Thyroid gland (tissue), 4 donors: ENCODE results near the gene SLC25A20. TPM values are rescaled to one million over a fixed set of nuclear protein-coding genes. Genes with fewer than 3 reads are reported as not detected.

Experiments used
- DNase-seq, 2 donors: peaks; one replicate each; pipeline ENCODE4 v3.0.0-alpha.2; 2019
- H3K27ac ChIP-seq, 3 donors: fragments of 200-600 bp; sonication (generic); 1 replicate in 2 of 3; 2 replicates in 1 of 3; pipeline ENCODE4 v1.5.1; 2016 to 2019; ENCODE audit warnings: mild to moderate bottlenecking in 1 of 3, moderate library complexity in 1 of 3
- H3K27me3 ChIP-seq: fragments of 200-600 bp; sonication (generic); one replicate; pipeline ENCODE4 v1.5.1; 2019
- H3K36me3 ChIP-seq, 2 donors: fragments of 200-600 bp; sonication (generic); one replicate each; pipeline ENCODE4 v1.5.1; 2016 to 2019
- H3K4me1 ChIP-seq, 2 donors: fragments of 200-600 bp; sonication (generic); one replicate each; pipeline ENCODE4 v1.5.1; 2017 to 2019
- H3K4me3 ChIP-seq, 3 donors: fragments of 200-600 bp; sonication (generic); replicated peaks in 1 of 3; 1 replicate in 2 of 3; 2 replicates in 1 of 3; pipeline ENCODE4 v1.5.1; 2016; ENCODE audit warnings: mild to moderate bottlenecking in 1 of 3
- H3K9me3 ChIP-seq: fragments of 200-600 bp; sonication (generic); one replicate; pipeline ENCODE4 v1.5.1; 2017
- POLR2A ChIP-seq, 2 donors: fragments of 450-650 bp; IDR thresholded peaks; one replicate each; pipeline ENCODE4 v1.6.1; 2017; ENCODE audit warnings: antibody characterized with exemption in 2 of 2, mild to moderate bottlenecking in 2 of 2, moderate library complexity in 1 of 2
- WGBS, 2 donors: methylation state at CpG; one replicate each; pipeline ENCODE4 v1.1.5; 2017; 5-methylcytosine and 5-hydroxymethylcytosine counted together
- intact Hi-C: fragments of 100-400 bp; cut with DNase I; formaldehyde crosslinking; loops from one replicate; pipeline ENCODE4 v1.15.1; 2023
- total RNA-seq, 4 donors: library from RNA; depleted of rRNA; stranded (reverse); fragments of >200 nt; gene quantifications; one replicate each; pipeline ENCODE4 v1.2.3, GENCODE V29; 2016
- TF ChIP-seq, protein P1 (sequence below), 6 experiments: fragments of 200-600 bp in 3 of 6; fragments of 450-650 bp in 3 of 6; sonication (generic) in 3 of 6; IDR thresholded peaks; one replicate each; pipeline ENCODE4 v1.5.1; 2016 to 2019; ENCODE audit warnings: antibody characterized with exemption in 6 of 6, mild to moderate bottlenecking in 2 of 6, inconsistent platforms in 1 of 6, moderate library complexity in 1 of 6

The SLC25A20 gene
- total RNA-seq, 4 donors from 2014 or later, result 17.6 to 48.0 (median 33.7) TPM

DNA sequence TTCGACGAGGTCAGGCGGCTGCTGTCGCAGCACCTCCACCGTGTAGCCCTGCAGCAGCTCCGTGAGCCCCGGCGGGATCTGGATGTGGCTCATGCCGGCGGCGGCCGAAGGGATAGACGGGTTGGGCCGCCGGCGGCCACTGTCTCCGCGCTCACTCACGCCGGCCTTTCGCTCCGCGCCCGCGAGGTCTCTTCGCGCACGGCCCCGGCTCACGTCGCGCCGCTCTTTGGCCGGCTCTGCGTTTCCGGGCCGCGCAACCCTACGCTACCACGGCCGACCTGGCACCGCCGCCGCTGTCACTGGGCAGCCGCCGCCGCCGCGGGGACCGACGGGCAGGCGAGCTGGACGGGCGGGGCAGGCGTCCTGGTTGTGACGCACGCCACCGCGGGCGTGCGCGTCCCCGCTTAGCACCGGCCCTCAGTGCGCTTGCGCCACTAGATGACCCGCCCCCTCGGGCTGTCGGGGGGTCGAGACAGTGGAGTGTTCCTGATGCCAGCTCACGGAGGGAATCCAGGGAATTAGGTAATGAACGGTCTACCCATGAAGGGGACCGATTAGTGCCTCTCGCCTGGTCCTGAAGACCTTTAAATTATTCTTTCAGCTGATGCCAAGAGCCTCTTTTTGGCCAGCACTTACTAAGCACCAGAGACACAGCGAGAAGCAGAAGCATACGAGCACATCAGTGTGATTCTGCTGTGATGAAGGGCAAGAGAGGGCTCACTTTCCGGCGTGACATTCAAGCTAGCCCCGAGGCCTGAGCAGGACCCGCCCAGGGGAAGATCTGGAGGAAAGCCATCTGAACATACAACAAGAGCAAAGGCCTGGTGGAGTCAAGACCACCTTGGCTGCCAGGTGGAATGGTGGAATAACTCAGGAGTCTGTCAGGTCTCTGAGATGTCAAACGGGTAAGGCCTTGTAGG is 50.9 kb downstream of the SLC25A20 start, which contains the start of gene PRKAR2A:
Gene PRKAR2A, minus strand, starts transcription at position 371 of the 920 bp plus-strand sequence. Its CDS starts 278 bp downstream, at position 93.
- peak within 1 kb of the TSS; percentile 51 to 94 (median 52) for H3K4me3 ChIP-seq
- H3K27me3 ChIP-seq, result no peaks in the 10 kb centered on the region
- intact Hi-C loops, result no loop called here
- WGBS, 2 donors, result 4 to 17% methylated on average over 9 to 29 of the region's 81 CpGs
- peaks cover 20 to 24% of the 10 kb centered on the region in 2 donors for H3K4me1 ChIP-seq
- peak in 1 of 2 donors; percentile 90 for TF ChIP-seq POLR2A (IDR thresholded peaks at IDR 0.05)
- TF ChIP-seq, protein P1, sequence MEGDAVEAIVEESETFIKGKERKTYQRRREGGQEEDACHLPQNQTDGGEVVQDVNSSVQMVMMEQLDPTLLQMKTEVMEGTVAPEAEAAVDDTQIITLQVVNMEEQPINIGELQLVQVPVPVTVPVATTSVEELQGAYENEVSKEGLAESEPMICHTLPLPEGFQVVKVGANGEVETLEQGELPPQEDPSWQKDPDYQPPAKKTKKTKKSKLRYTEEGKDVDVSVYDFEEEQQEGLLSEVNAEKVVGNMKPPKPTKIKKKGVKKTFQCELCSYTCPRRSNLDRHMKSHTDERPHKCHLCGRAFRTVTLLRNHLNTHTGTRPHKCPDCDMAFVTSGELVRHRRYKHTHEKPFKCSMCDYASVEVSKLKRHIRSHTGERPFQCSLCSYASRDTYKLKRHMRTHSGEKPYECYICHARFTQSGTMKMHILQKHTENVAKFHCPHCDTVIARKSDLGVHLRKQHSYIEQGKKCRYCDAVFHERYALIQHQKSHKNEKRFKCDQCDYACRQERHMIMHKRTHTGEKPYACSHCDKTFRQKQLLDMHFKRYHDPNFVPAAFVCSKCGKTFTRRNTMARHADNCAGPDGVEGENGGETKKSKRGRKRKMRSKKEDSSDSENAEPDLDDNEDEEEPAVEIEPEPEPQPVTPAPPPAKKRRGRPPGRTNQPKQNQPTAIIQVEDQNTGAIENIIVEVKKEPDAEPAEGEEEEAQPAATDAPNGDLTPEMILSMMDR (IDR thresholded peaks at IDR 0.05), result no peak
- DNase-seq, result peak; percentile 90
- no peaks in the 10 kb centered on the region for H3K36me3 ChIP-seq
- no peaks in the 10 kb centered on the region for H3K9me3 ChIP-seq
- peak within 1 kb of the TSS; percentile 75 to 93 (median 91) for H3K27ac ChIP-seq

DNA sequence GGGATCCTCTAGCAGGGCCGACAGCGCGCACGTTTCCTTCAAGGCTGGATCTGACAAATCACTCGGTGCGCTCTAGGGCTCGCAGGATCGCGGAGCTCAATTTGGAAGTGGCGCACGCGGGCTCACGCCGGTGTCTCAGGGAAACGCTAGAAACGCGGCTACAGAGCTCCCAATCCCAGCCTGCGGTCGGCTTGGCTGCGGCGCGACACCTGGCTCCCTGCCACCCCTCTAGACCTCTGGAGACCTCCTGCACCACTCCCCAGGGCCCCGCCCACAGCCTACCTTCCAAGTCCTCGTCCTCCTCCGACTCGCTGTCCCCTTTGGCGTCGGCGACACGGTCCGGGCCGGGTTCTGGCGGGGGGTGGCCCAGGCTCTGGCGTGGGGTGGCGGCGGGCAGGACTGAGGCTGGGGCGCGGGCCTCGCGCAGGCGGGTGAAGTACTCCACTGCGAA is 51.6 kb downstream of the SLC25A20 start:
- DNase-seq, result peak; percentile 91 to 95
- H3K27ac ChIP-seq, result peak overlapping the region; percentile 75 to 93 (median 91)
- peak overlapping the region; percentile 51 to 94 (median 52) for H3K4me3 ChIP-seq
- H3K9me3 ChIP-seq, result no peaks in the 10 kb centered on the region
- no peaks in the 10 kb centered on the region for H3K27me3 ChIP-seq
- 0 to 1% methylated on average over 17 to 18 of the region's 42 CpGs for WGBS, 2 donors
- intact Hi-C loops, result no loop called here
- no peak for TF ChIP-seq POLR2A (IDR thresholded peaks at IDR 0.05)
- TF ChIP-seq, protein P1 (IDR thresholded peaks at IDR 0.05), result peak in 1 of 6 experiments; percentile 5
- H3K4me1 ChIP-seq, result peaks cover 20 to 24% of the 10 kb centered on the region in 2 donors
- no peaks in the 10 kb centered on the region for H3K36me3 ChIP-seq

DNA sequence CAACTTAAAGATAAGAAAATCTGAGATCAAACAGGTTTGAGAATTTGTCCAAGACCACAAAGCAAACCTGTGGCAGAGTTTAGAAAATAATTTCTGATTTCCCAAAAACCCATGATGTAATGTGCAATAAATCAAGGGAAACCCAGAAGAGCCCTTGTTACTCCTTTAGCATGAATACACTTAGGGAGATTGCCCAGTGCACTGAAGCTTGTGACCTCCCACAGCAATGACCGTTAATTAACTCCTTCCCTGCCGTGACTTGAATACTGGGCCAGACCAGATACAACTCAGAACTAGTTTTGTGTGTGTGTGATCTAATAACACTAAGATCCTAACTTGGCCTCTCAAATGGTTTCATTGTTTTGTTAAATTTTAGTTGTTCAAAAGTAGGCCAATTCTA is 53.5 kb downstream of the SLC25A20 start:
- H3K4me1 ChIP-seq, result peaks cover 20 to 24% of the 10 kb centered on the region in 2 donors
- no peaks in the 10 kb centered on the region for H3K27me3 ChIP-seq
- 17 to 36% methylated on average over 2 of the region's 2 CpGs for WGBS, 2 donors
- intact Hi-C loops, result no loop called here
- no peak overlapping the region for H3K4me3 ChIP-seq
- DNase-seq, result no peak
- H3K36me3 ChIP-seq, result no peaks in the 10 kb centered on the region
- no peaks in the 10 kb centered on the region for H3K9me3 ChIP-seq
- TF ChIP-seq, protein P1 (IDR thresholded peaks at IDR 0.05), result no peak
- no peak for TF ChIP-seq POLR2A (IDR thresholded peaks at IDR 0.05)
- no peak overlapping the region for H3K27ac ChIP-seq

DNA sequence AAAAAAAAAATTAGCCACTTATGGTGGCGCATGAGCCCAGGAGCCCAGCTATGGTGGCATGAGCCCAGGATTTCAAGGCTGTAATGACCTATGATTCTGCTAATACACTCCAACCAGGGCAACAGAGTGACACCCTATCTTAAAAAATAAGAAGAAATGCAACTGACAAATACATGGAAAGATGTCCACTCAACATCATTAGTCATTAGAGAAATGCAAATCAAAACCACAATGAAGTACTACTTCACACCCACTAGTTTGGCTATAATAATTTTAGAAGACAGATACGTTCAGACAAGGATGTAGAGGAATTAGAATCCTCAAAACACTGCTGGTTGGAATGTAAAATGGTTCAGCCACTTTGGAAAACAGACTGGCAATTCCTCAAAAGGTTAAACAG is 61.5 kb downstream of the SLC25A20 start:
- H3K27ac ChIP-seq, result no peak overlapping the region
- no peak overlapping the region for H3K4me3 ChIP-seq
- no peaks in the 10 kb centered on the region for H3K27me3 ChIP-seq
- no peaks in the 10 kb centered on the region for H3K9me3 ChIP-seq
- 84 to 86% methylated on average over 2 of the region's 2 CpGs for WGBS, 2 donors
- intact Hi-C loops, result no loop called here
- peaks cover 8 to 9% of the 10 kb centered on the region in 2 donors for H3K4me1 ChIP-seq
- no peak for DNase-seq
- no peaks in the 10 kb centered on the region for H3K36me3 ChIP-seq
- no peak for TF ChIP-seq POLR2A (IDR thresholded peaks at IDR 0.05)
- TF ChIP-seq, protein P1 (IDR thresholded peaks at IDR 0.05), result no peak
